ENCODE measurements around the gene ZSWIM5. TPM values are rescaled to one million over a fixed set of nuclear protein-coding genes. Genes with fewer than 3 reads are reported as not detected.

Gene ZSWIM5
- total and polyA plus RNA-seq, 2 of the 8 experiments (the other 6 are each of a cell fraction or from before 2014, with no cell fraction given): 2.5 to 3.9 TPM

DNA sequence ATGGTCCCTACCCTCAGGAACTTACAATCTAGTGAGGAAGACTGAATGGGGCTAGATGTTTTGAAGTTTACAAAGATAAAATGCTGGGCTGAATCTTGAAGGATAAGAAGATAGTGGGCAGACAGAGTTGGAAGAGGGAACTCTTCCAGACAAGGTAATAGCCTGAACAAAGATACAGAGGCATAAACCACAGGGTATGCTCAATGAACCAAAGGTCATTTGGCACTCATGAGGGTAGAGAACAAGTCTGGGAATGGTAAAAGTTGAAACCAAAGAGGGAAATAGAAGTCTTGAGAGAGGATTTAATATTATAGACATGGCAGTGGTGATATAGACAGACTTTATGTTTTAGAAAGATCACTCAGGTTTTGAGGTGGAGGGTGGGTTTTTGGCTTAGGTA lies 48.1 kb upstream of the ZSWIM5 start:
- Histone ChIP-seq H3K27ac (ENCODE audit: low read depth, low read length) (no peak overlapping the region), H3K23me2 (ENCODE audit: low read depth, low read length) (no peaks in the 10 kb centered on the region), H2BK120ac (replicated peaks; ENCODE audit: low read depth, low read length) (no peak overlapping the region), H2AFZ (ENCODE audit: low read length) (no peak overlapping the region), H3K4me1 (replicated peaks in 1 of 4; ENCODE audit: control insufficient read depth in 3 of 4, insufficient read depth in 4 of 4, low read length in 3 of 4) (no peaks in the 10 kb centered on the region), H2BK5ac (ENCODE audit: low read depth, low read length) (no peak overlapping the region), H4K91ac (replicated peaks; ENCODE audit: insufficient read length, low read length) (no peak overlapping the region), H3K9me3 (ENCODE audit: insufficient read depth in 2 of 2, low read depth in 1 of 2, low read length in 1 of 2) (peaks cover 16 to 21% of the 10 kb centered on the region in 2 experiments), H4K20me1 (replicated peaks in 1 of 2; ENCODE audit: control insufficient read depth in 1 of 2, insufficient read depth in 2 of 2, low read length in 2 of 2) (no peaks in the 10 kb centered on the region), H3K27me3 (replicated peaks in 1 of 4; ENCODE audit: control insufficient read depth in 3 of 4, extremely low read depth in 1 of 4, insufficient read depth in 3 of 4, low read length in 3 of 4) (0 out of 7 replicates have a peak, but pooled peaks cover 0 to 2% (median 0%) of the 10 kb centered on the region in 4 experiments), H2BK15ac (ENCODE audit: low read length) (no peak overlapping the region), H2BK20ac (ENCODE audit: low read length) (no peak overlapping the region), H2BK12ac (ENCODE audit: low read depth, low read length) (no peak overlapping the region), H3K79me2 (ENCODE audit: control insufficient read depth in 1 of 2, insufficient read depth in 2 of 2, low read length in 2 of 2) (no peaks in the 10 kb centered on the region), H3K36me3 (ENCODE audit: control insufficient read depth in 2 of 4, insufficient read depth in 4 of 4, low read length in 3 of 4) (no peaks in the 10 kb centered on the region), H3K79me1 (ENCODE audit: low read depth, low read length) (no peaks in the 10 kb centered on the region), H3K9ac (replicated peaks in 1 of 4; ENCODE audit: extremely low read depth in 1 of 4, low read depth in 3 of 4, low read length in 3 of 4) (no peak overlapping the region), H3K23ac (ENCODE audit: insufficient read length) (no peak overlapping the region), H4K8ac (ENCODE audit: extremely low read depth, insufficient read depth, low read length) (no peak overlapping the region), H3K56ac (replicated peaks; ENCODE audit: insufficient read length, low read depth, low read length) (no peak overlapping the region), H2AK5ac (ENCODE audit: low read depth, low read length) (no peak overlapping the region), H3K18ac (ENCODE audit: extremely low read depth, low read length) (no peak overlapping the region), H3K14ac (ENCODE audit: insufficient read length) (no peak overlapping the region), H3K4me2 (ENCODE audit: insufficient read depth in 1 of 2, low read depth in 2 of 2, low read length in 2 of 2) (no peak overlapping the region), H3K4me3 (ENCODE audit: extremely low read depth in 1 of 4, insufficient read depth in 2 of 4, low read depth in 3 of 4, low read length in 4 of 4) (no peak overlapping the region), H3K4ac (replicated peaks; ENCODE audit: insufficient read length, low read depth, low read length) (no peak overlapping the region), H4K5ac (ENCODE audit: insufficient read length, low read depth, low read length) (no peak overlapping the region)
- POLR2A ChIA-PET (ENCODE audit: partially characterized antibody): no interaction called here
- CTCF ChIA-PET (ENCODE audit: partially characterized antibody): interaction anchor here (1.6 kb wide), 1 partner anchor 45 kb away, joined by 7 read pairs; no protein-coding TSS in a partner anchor
- no peak for FAIRE-seq
- DNase-seq (ENCODE audit: low read depth in 1 of 2, low spot score in 2 of 2): no peak
- TF ChIP-seq CTBP2 (IDR thresholded peaks at IDR 0.05; ENCODE audit: borderline replicate concordance, insufficient read depth, insufficient read length, low read length) (no peak), POLR2AphosphoS5 (IDR thresholded peaks at IDR 0.05; ENCODE audit: low read depth, low read length) (no peak), POU5F1 (IDR thresholded peaks at IDR 0.05; ENCODE audit: low read depth, low read length) (no peak), BACH1 (IDR thresholded peaks at IDR 0.05; ENCODE audit: low read length) (no peak), RNF2 (IDR thresholded peaks at IDR 0.05; ENCODE audit: borderline replicate concordance, low read depth, low read length, missing control alignments, poor library complexity, severe bottlenecking) (no peak), NANOG (IDR thresholded peaks at IDR 0.05; ENCODE audit: insufficient read depth, low read depth, low read length, poor library complexity, severe bottlenecking) (no peak), SP4 (IDR thresholded peaks at IDR 0.05; ENCODE audit: low read length) (no peak), FOSL1 (IDR thresholded peaks at IDR 0.05; ENCODE audit: insufficient read depth, low read depth, low read length) (no peak), MAFK (IDR thresholded peaks at IDR 0.05; ENCODE audit: low read depth, low read length) (no peak), SIN3A (conservative IDR thresholded peaks at IDR 0.05 in 1 of 2, IDR thresholded peaks at IDR 0.05 in 1 of 2; ENCODE audit: low read depth in 1 of 2, low read length in 2 of 2) (no peak)
- TF ChIP-seq, protein P1, sequence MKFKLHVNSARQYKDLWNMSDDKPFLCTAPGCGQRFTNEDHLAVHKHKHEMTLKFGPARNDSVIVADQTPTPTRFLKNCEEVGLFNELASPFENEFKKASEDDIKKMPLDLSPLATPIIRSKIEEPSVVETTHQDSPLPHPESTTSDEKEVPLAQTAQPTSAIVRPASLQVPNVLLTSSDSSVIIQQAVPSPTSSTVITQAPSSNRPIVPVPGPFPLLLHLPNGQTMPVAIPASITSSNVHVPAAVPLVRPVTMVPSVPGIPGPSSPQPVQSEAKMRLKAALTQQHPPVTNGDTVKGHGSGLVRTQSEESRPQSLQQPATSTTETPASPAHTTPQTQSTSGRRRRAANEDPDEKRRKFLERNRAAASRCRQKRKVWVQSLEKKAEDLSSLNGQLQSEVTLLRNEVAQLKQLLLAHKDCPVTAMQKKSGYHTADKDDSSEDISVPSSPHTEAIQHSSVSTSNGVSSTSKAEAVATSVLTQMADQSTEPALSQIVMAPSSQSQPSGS (IDR thresholded peaks at IDR 0.05; ENCODE audit: low read length): no peak
- TF ChIP-seq, protein P2, sequence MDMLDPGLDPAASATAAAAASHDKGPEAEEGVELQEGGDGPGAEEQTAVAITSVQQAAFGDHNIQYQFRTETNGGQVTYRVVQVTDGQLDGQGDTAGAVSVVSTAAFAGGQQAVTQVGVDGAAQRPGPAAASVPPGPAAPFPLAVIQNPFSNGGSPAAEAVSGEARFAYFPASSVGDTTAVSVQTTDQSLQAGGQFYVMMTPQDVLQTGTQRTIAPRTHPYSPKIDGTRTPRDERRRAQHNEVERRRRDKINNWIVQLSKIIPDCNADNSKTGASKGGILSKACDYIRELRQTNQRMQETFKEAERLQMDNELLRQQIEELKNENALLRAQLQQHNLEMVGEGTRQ (IDR thresholded peaks at IDR 0.05; ENCODE audit: low read length): no peak
